SK-N-SH (cell line): ENCODE results near the gene S100B.

Experiments used
- CTCF ChIP-seq: fragments of 200-600 bp; sonication (generic); IDR thresholded peaks from 2 replicates; pipeline ENCODE4 v1.6.1; 2017; ENCODE audit warnings: antibody characterized with exemption, mild to moderate bottlenecking, moderate library complexity
- EZH2phosphoT487 ChIP-seq: fragments of 200-600 bp; sonication (generic); IDR thresholded peaks from 2 replicates; pipeline ENCODE4 v1.6.1; 2017; ENCODE audit warnings: low read depth, mixed run types, mild to moderate bottlenecking, antibody characterized with exemption, moderate library complexity, borderline replicate concordance
- GABPA ChIP-seq: IDR thresholded peaks from 2 replicates; pipeline ENCODE4 v1.4.0; 2012; ENCODE audit warnings: low read depth, mild to moderate bottlenecking
- GATA2 ChIP-seq: sonication (generic); formaldehyde crosslinking; IDR thresholded peaks from 2 replicates; pipeline ENCODE4 v1.5.0; 2020; ENCODE audit warnings: mild to moderate bottlenecking, missing genetic modification reagents
- MAX ChIP-seq: IDR thresholded peaks from 2 replicates; pipeline ENCODE4 v1.4.0; 2012; ENCODE audit warnings: low read depth
- POLR2AphosphoS5 ChIP-seq: IDR thresholded peaks from 2 replicates; pipeline ENCODE4 v1.6.1; 2012; ENCODE audit warnings: low read depth, low read length
- SMC3 ChIP-seq: IDR thresholded peaks from 2 replicates; pipeline ENCODE4 v1.6.1; 2012; ENCODE audit warnings: low read depth, low read length, improper control_type of control experiment

- no peak for TF ChIP-seq CTCF
- TF ChIP-seq EZH2phosphoT487: no peak
- TF ChIP-seq GABPA: no peak
- no peak for TF ChIP-seq SMC3
- no peak for TF ChIP-seq POLR2AphosphoS5
- TF ChIP-seq MAX: no peak
- no peak for TF ChIP-seq GATA2
Observed at GRCh38 chr21:46633566-46633965, 28.7 kb upstream of the S100B start.
